ENCODE measurements around the gene PEMT. TPM values are rescaled to one million over a fixed set of nuclear protein-coding genes. Genes with fewer than 3 reads are reported as not detected.

PEMT gene
- total and polyA plus RNA-seq, 12 donors = 19.7 to 141 (median 65.3) TPM

DNA sequence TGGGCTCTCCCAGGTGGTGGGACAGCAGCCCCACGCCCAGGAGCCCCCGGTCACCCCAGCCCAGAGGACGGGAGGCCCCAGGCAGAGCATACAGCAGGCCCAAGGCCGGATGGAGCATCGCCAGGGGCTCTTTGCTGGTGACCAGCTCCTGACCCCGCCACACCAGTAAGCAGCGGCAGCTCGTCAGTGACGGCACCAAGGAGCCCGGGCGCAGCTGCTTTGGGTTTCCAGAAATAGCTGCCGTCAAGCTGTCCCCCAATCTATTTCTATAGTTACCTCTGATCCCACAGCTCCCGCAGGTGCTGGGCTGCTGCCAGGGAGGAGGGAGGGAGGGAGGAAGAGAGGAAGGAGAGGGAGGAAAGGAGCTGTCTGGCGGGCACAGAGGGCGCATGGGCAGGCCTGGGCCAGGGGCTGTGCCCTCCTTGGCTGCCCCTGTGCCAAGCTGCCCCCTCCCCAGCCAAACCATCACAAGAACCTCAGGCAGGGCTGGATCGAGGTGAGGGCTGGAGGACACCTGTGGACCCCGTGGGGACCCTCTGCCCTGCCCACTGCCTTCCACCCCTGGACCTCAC is 84.5 kb downstream of the PEMT start:
- Histone ChIP-seq H3K27me3 (no peaks in the 10 kb centered on the region), H3K4me1 (replicated peaks in 1 of 2) (no peaks in the 10 kb centered on the region), H3K9me3 (replicated peaks in 1 of 3) (no peaks in the 10 kb centered on the region), H3K27ac (no peak overlapping the region), H3K4me3 (no peak overlapping the region), H3K36me3 (replicated peaks in 1 of 2) (no peaks in the 10 kb centered on the region)
- TF ChIP-seq, protein P1, sequence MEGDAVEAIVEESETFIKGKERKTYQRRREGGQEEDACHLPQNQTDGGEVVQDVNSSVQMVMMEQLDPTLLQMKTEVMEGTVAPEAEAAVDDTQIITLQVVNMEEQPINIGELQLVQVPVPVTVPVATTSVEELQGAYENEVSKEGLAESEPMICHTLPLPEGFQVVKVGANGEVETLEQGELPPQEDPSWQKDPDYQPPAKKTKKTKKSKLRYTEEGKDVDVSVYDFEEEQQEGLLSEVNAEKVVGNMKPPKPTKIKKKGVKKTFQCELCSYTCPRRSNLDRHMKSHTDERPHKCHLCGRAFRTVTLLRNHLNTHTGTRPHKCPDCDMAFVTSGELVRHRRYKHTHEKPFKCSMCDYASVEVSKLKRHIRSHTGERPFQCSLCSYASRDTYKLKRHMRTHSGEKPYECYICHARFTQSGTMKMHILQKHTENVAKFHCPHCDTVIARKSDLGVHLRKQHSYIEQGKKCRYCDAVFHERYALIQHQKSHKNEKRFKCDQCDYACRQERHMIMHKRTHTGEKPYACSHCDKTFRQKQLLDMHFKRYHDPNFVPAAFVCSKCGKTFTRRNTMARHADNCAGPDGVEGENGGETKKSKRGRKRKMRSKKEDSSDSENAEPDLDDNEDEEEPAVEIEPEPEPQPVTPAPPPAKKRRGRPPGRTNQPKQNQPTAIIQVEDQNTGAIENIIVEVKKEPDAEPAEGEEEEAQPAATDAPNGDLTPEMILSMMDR (IDR thresholded peaks at IDR 0.05) = no peak
- TF ChIP-seq POLR2A (IDR thresholded peaks at IDR 0.05) = no peak
- DNase-seq = peak in 1 of 7 donors; percentile 76
- WGBS, 4 donors = 71 to 81% (median 78%) methylated on average over 6 to 17 of the region's 17 CpGs
- intact Hi-C loops (cut with DNase I) = loop anchor here (5.0 kb wide), 1 partner anchor 55 kb away; no protein-coding TSS in a partner anchor

DNA sequence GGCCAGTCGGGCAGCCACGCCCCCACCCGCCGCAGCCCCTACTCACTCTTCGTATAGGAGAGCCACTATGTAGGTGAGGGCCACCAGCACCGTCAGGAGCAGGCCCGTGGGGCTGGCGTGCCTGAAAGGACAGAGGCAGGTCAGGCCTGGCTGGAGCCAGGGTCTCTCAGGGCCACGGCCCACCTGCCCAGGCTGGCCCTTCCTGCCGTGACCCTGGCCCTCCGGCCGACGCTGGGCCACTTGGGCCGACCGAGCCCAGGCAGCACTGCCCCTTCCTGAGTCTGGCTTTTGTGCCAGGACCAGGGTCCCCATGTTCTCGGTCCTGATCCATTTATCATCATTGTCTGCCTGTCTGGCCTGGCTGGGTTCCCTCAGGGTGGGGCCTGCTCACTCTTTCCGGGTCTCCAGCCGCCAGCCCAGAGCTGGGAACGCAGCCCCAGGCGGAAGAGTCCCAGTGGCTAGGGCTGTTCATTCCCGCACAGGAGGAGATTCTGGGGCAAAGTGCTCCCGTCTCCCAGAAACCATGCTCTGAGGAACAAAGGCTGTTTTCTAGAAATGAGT is 85.2 kb downstream of the PEMT start:
- Histone ChIP-seq H3K36me3 (replicated peaks in 1 of 2) (no peaks in the 10 kb centered on the region), H3K27ac (peak overlapping the region in 1 of 5 donors; percentile 0), H3K4me3 (no peak overlapping the region), H3K4me1 (replicated peaks in 1 of 2) (no peaks in the 10 kb centered on the region), H3K27me3 (no peaks in the 10 kb centered on the region), H3K9me3 (replicated peaks in 1 of 3) (no peaks in the 10 kb centered on the region)
- DNase-seq = peak in 1 of 7 donors; percentile 31
- WGBS, 4 donors = 81 to 94% (median 86%) methylated on average over 7 to 22 of the region's 22 CpGs
- TF ChIP-seq POLR2A (IDR thresholded peaks at IDR 0.05) = no peak
- TF ChIP-seq, protein P1 (IDR thresholded peaks at IDR 0.05) = no peak
- intact Hi-C loops (cut with DNase I) = loop anchor here (5.0 kb wide), 1 partner anchor 56 kb away; no protein-coding TSS in a partner anchor

DNA sequence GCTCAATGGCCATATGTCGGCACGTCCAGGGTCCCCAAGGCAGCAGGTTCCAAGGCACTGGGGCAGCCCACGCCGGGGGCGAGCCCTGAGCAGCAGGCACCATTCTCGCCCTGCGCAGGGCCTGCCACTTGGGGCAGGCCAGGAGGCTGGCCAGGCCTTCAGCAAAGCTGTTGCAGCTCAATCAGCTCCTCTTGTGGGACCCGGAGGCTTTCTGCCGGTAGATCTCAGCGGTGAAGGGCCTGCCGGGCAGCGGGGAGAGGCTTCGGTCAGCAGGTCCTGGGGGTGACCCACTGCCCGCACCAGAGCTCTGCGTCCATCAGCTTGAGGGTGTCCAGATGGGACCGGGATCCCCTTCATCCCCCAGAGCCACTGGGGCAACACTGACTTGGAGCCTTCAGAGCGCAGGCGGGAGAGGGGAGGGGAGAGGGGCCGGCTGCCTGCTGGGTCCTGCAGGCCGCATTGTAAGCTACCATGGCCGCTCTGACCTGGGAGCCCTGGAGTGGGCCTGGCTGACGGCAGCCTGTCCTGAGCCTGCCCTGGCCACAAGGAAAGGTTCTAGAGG is 85.8 kb downstream of the PEMT start:
- Histone ChIP-seq H3K9me3 (replicated peaks in 1 of 3) (no peaks in the 10 kb centered on the region), H3K27me3 (no peaks in the 10 kb centered on the region), H3K27ac (peak overlapping the region in 1 of 5 donors; percentile 0), H3K36me3 (replicated peaks in 1 of 2) (no peaks in the 10 kb centered on the region), H3K4me3 (no peak overlapping the region), H3K4me1 (replicated peaks in 1 of 2) (no peaks in the 10 kb centered on the region)
- WGBS, 4 donors = 94 to 100% (median 97%) methylated on average over 6 to 22 of the region's 22 CpGs
- intact Hi-C loops (cut with DNase I) = loop anchor here (5.0 kb wide), 1 partner anchor 57 kb away; no protein-coding TSS in a partner anchor
- TF ChIP-seq, protein P1 (IDR thresholded peaks at IDR 0.05) = no peak
- no peak for TF ChIP-seq POLR2A (IDR thresholded peaks at IDR 0.05)
- no peak for DNase-seq

DNA sequence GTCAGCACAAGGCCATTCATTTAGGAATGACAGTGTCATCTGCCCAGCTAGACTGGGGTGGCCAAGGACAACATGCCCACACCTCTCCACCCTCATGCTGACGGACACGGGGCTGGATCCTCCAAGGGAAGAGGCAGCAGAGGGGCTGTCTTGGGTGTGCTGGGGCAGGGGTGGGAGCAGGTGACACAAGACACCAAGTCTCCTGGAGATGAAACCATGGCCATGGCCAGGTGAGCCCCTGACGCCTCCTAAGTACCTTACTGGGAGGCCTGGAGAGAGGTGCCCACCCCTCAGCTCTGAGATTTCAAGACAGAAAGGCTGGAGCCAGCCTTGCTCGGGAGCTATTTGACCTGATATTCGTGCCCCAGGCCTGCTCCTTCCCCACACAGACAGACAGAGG is 86.4 kb downstream of the PEMT start:
- no peak overlapping the region for H3K4me3 ChIP-seq
- no peak overlapping the region for H3K27ac ChIP-seq
- no peak for TF ChIP-seq POLR2A (IDR thresholded peaks at IDR 0.05)
- TF ChIP-seq, protein P1 (IDR thresholded peaks at IDR 0.05) = no peak
- H3K36me3 ChIP-seq (replicated peaks in 1 of 2) = no peaks in the 10 kb centered on the region
- no peak for DNase-seq
- no peaks in the 10 kb centered on the region for H3K9me3 ChIP-seq (replicated peaks in 1 of 3)
- H3K4me1 ChIP-seq (replicated peaks in 1 of 2) = no peaks in the 10 kb centered on the region
- H3K27me3 ChIP-seq = no peaks in the 10 kb centered on the region
- intact Hi-C loops (cut with DNase I) = loop anchor here (5.0 kb wide), 1 partner anchor 57 kb away; no protein-coding TSS in a partner anchor
- 89 to 100% (median 94%) methylated on average over 1 to 5 of the region's 5 CpGs for WGBS, 4 donors

All from adrenal gland (tissue), 12 donors.